Glutamatergic neuron (in vitro differentiated cells): ENCODE results near the gene NCAM1. TPM values are rescaled to one million over a fixed set of nuclear protein-coding genes. Genes with fewer than 3 reads are reported as not detected.

Experiments used
- DNase-seq: peaks from one replicate; pipeline ENCODE4 v3.0.0; 2022
- H3K27ac Mint-ChIP-seq: one replicate; pipeline ENCODE4 v1.8.0; 2020; ENCODE audit warnings: mild to moderate bottlenecking, mixed read lengths, inconsistent platforms; ENCODE audit not compliant: unreplicated experiment
- H3K27me3 Mint-ChIP-seq: one replicate; pipeline ENCODE4 v1.8.0; 2020; ENCODE audit warnings: mild to moderate bottlenecking, moderate library complexity, mixed read lengths, inconsistent platforms; ENCODE audit not compliant: unreplicated experiment
- H3K36me3 Mint-ChIP-seq: one replicate; pipeline ENCODE4 v1.8.0; 2020; ENCODE audit warnings: mild to moderate bottlenecking, mixed read lengths, inconsistent platforms; ENCODE audit not compliant: unreplicated experiment
- H3K4me1 Mint-ChIP-seq: one replicate; pipeline ENCODE4 v1.8.0; 2020; ENCODE audit warnings: mild to moderate bottlenecking, low read depth, mixed read lengths, inconsistent platforms; ENCODE audit not compliant: unreplicated experiment
- H3K4me3 Mint-ChIP-seq: one replicate; pipeline ENCODE4 v1.8.0; 2020; ENCODE audit warnings: mild to moderate bottlenecking, mixed read lengths, inconsistent platforms; ENCODE audit not compliant: unreplicated experiment
- H3K9me3 Mint-ChIP-seq: one replicate; pipeline ENCODE4 v1.8.0; 2020; ENCODE audit warnings: mild to moderate bottlenecking, moderate library complexity, mixed read lengths, inconsistent platforms; ENCODE audit not compliant: unreplicated experiment
- CTCF ChIP-seq: fragments of 200-600 bp; sonication (generic); IDR thresholded peaks from one replicate; pipeline ENCODE4 v1.5.0; 2021; ENCODE audit not compliant: partially characterized antibody, unreplicated experiment
- total RNA-seq: library from RNA; stranded (reverse); fragmentation: NEBNext Ultra II Directional; extraction: Animal tissue kit (Norgen Biotek cat#: 25700); gene quantifications from one replicate; pipeline ENCODE4 v1.2.1, GENCODE V29; 2021; ENCODE audit not compliant: unreplicated experiment

The NCAM1 gene
- total RNA-seq, 1 donor from 2014 or later = 819 TPM

- Mint-ChIP-seq H3K4me3 (no peak overlapping the region), H3K27ac (peak overlapping the region; percentile 49)
- DNase-seq = no peak
These were observed 142.9 kb downstream of the NCAM1 start for GRCh38 chr11:113103932-113104690.

GRCh38 chr11:113104691-113105251, 143.6 kb downstream of the NCAM1 start:
- H3K36me3 Mint-ChIP-seq = no peaks in the 10 kb centered on the region
- H3K27ac Mint-ChIP-seq = no peak overlapping the region
- peaks cover 4% of the 10 kb centered on the region for H3K9me3 Mint-ChIP-seq
- H3K27me3 Mint-ChIP-seq = peaks cover 2% of the 10 kb centered on the region
- peaks cover 49% of the 10 kb centered on the region for H3K4me1 Mint-ChIP-seq
- no peak for TF ChIP-seq CTCF
- DNase-seq = no peak
- H3K4me3 Mint-ChIP-seq = no peak overlapping the region

More at GRCh38 chr11:113103932-113104690, 142.9 kb downstream of the NCAM1 start:
- H3K9me3 Mint-ChIP-seq = peaks cover 6% of the 10 kb centered on the region
- no peaks in the 10 kb centered on the region for H3K36me3 Mint-ChIP-seq
- H3K4me1 Mint-ChIP-seq = peaks cover 46% of the 10 kb centered on the region
- no peaks in the 10 kb centered on the region for H3K27me3 Mint-ChIP-seq
- no peak for TF ChIP-seq CTCF

DNA sequence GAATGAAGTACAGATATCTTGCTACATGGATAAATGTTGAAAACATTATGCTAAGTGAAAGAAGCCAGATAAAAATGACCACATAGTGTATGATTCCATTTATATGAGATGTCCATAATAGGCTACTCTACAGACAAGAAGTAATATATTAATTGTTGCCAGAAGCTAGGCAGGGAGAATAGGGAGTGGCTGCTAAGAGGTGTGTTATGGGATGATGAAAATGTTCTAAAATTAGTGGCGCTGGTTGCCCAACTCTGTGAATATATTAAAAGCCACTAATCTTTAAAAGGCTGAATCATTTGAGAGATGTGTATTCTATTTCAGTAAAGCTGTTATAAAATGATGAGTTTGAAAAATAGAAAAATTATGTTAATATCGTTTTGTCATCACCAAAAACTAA, 144.4 kb downstream of the NCAM1 start:
- Mint-ChIP-seq H3K27ac (no peak overlapping the region), H3K36me3 (no peaks in the 10 kb centered on the region), H3K9me3 (peaks cover 4% of the 10 kb centered on the region), H3K4me1 (peaks cover 47% of the 10 kb centered on the region), H3K4me3 (no peak overlapping the region), H3K27me3 (peaks cover 2% of the 10 kb centered on the region)
- DNase-seq = no peak
- no peak for TF ChIP-seq CTCF

GRCh38 chr11:113106507-113106906, 145.3 kb downstream of the NCAM1 start:
- no peak for DNase-seq
- Mint-ChIP-seq H3K36me3 (no peaks in the 10 kb centered on the region), H3K27ac (no peak overlapping the region), H3K4me3 (no peak overlapping the region), H3K27me3 (peaks cover 2% of the 10 kb centered on the region), H3K9me3 (peaks cover 4% of the 10 kb centered on the region), H3K4me1 (peaks cover 42% of the 10 kb centered on the region)
- TF ChIP-seq CTCF = no peak

DNA sequence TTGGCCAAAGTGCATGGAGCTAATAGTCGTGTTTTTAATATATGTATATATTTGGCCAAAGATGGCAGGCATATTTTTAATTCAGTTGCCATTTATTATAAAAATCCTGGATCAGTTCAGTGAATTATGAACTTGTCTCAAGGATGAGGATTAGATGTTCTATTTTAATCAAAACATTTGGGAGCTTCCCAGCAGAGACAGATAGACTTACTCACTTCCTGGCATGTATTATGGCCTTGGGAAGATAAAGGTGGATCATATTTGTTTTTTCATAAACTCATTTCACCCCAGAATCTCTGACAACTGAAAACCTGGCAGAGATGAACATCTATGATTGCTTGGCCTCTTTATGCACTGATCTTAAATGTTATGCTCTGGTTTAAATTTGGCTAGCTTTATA, 148.8 kb downstream of the NCAM1 start:
- no peak overlapping the region for H3K4me3 Mint-ChIP-seq
- H3K36me3 Mint-ChIP-seq = no peaks in the 10 kb centered on the region
- peaks cover 4% of the 10 kb centered on the region for H3K27me3 Mint-ChIP-seq
- H3K4me1 Mint-ChIP-seq = peaks cover 36% of the 10 kb centered on the region
- H3K27ac Mint-ChIP-seq = no peak overlapping the region
- H3K9me3 Mint-ChIP-seq = peaks cover 4% of the 10 kb centered on the region
- TF ChIP-seq CTCF = no peak
- DNase-seq = no peak
